ENCODE results near the gene UGT8.
"Not testable (repeated sequence)": the region's sequence is repeated elsewhere in the genome, so short reads cannot be mapped to it uniquely, and the experiment has no call there.

Gene UGT8

DNA sequence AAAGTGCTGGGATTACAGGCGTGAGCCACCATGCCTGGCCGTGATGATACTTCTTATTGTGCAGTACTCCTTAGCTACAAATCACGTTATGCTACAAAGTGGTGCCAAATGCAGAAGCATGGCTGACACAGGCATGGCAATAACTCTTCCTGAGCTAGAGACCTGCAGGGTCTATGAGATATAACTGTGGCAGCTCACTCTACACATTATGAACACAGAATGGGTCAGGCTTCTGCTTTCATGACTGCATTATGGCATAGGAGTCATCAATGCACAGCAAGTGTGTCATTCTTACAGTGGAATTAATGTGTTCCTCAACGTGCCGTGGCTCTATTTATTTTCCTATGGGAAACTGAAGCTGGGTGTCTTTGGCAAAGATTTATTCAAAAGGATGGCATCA lies 64.5 kb downstream of the UGT8 start:
- no peaks in the 10 kb centered on the region for H3K9me3 ChIP-seq (replicated peaks; ENCODE audit: low read length)
- no peak overlapping the region for H3K4me2 ChIP-seq (ENCODE audit: low read length)
- no peaks in the 10 kb centered on the region for H3K4me1 ChIP-seq (ENCODE audit: control insufficient read depth, insufficient read depth, low read length)
- no peak overlapping the region for H3K9ac ChIP-seq (ENCODE audit: low read depth, low read length)
- no peaks in the 10 kb centered on the region for H3K27me3 ChIP-seq (ENCODE audit: control insufficient read depth, insufficient read depth, low read length)
- H3K4me3 ChIP-seq (ENCODE audit: low read length): no peak overlapping the region
- no peaks in the 10 kb centered on the region for H3K36me3 ChIP-seq (ENCODE audit: insufficient read depth, low read length)

DNA sequence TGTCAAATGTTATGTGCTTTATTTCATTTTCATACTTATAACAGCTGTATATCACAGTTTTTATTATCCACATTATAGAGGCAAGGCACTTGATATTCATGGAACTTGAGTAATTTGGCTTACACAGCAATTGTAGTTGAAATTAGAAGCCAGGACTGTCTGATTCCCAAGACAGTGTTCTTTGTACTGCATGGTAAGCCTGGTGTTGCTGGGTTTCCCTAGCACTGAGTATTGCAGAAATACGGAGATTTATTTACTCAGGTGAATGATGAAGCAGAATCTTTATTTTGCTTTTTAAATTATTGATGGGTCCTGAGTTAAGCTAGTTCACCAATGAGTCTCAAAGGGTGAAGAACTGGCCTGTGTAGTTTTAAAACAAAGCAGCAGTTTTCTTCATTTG lies 70.0 kb downstream of the UGT8 start:
- no peak overlapping the region for H3K9ac ChIP-seq (ENCODE audit: low read depth, low read length)
- H3K36me3 ChIP-seq (ENCODE audit: insufficient read depth, low read length): no peaks in the 10 kb centered on the region
- no peak overlapping the region for H3K4me3 ChIP-seq (ENCODE audit: low read length)
- H3K27me3 ChIP-seq (ENCODE audit: control insufficient read depth, insufficient read depth, low read length): no peaks in the 10 kb centered on the region
- no peak overlapping the region for H3K4me2 ChIP-seq (ENCODE audit: low read length)
- no peaks in the 10 kb centered on the region for H3K9me3 ChIP-seq (replicated peaks; ENCODE audit: low read length)
- no peaks in the 10 kb centered on the region for H3K4me1 ChIP-seq (ENCODE audit: control insufficient read depth, insufficient read depth, low read length)

DNA sequence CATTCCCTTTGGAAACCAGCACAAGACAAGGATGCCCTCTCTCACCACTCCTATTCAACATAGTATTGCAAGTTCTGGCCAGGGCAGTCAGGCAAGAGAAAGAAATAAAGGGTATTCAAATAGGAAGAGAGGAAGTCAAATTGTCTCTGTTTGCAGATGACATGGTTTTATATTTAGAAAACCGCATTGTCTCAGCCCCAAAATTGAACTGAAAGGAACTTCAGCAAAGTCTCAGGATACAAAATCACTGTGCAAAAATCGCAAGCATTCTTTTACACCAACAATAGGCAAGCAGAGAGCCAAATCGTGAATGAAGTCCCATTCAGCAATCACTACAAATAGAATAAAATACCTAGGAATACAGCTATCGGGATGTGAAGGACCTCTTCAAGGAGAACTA lies 72.1 kb downstream of the UGT8 start:
- not testable (repeated sequence) for H3K4me3 ChIP-seq (ENCODE audit: low read length); H3K27me3 ChIP-seq (ENCODE audit: control insufficient read depth, insufficient read depth, low read length); H3K9ac ChIP-seq (ENCODE audit: low read depth, low read length); H3K36me3 ChIP-seq (ENCODE audit: insufficient read depth, low read length); H3K4me2 ChIP-seq (ENCODE audit: low read length); H3K9me3 ChIP-seq (replicated peaks; ENCODE audit: low read length); H3K4me1 ChIP-seq (ENCODE audit: control insufficient read depth, insufficient read depth, low read length)

DNA sequence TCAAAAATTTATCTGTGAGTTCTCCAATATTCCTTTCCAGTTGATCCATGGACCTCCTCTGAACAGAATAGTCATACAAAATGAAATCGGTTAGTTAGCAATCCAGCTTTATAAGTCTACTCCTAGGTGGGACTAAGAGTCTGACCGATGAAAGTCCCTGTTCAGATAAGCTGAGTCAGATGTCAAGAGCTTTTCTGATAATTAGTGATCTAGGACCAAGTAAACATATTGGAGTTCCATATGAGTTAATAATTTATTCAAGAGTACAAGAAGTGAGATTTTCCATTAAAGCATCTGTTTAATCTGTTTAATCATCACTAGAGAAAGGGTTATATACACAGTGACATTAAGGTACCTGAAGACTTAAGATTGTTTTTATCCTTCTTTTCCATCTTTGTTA lies 74.7 kb downstream of the UGT8 start:
- H3K27me3 ChIP-seq (ENCODE audit: control insufficient read depth, insufficient read depth, low read length): no peaks in the 10 kb centered on the region
- H3K4me1 ChIP-seq (ENCODE audit: control insufficient read depth, insufficient read depth, low read length): no peaks in the 10 kb centered on the region
- H3K4me3 ChIP-seq (ENCODE audit: low read length): no peak overlapping the region

DNA sequence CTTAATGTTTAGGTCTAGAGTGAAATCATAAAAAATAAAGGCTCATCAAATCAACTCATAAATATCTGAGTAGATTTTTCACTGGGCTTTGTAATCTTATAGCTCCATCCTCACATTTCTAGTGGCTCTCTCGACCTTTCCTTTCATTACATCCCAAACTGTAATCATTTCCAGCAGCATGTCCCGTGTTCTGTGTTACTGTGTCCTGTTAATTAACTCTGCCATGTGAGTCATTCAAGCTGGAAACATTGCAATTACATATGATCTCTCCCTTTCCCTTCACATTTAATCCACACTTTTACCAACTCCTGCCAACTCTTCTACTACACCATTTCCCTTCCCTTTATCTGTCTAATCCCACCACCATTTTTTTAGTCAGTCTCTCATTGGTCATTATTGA lies 75.5 kb downstream of the UGT8 start:
- Histone ChIP-seq H3K4me2 (ENCODE audit: low read length) (no peak overlapping the region), H3K27me3 (ENCODE audit: control insufficient read depth, insufficient read depth, low read length) (no peaks in the 10 kb centered on the region), H3K4me1 (ENCODE audit: control insufficient read depth, insufficient read depth, low read length) (no peaks in the 10 kb centered on the region), H3K9me3 (replicated peaks; ENCODE audit: low read length) (no peaks in the 10 kb centered on the region), H3K9ac (ENCODE audit: low read depth, low read length) (no peak overlapping the region), H3K4me3 (ENCODE audit: low read length) (no peak overlapping the region), H3K36me3 (ENCODE audit: insufficient read depth, low read length) (no peaks in the 10 kb centered on the region)

More for the DNA sequence above, 74.7 kb downstream of the UGT8 start:
- Histone ChIP-seq H3K9ac (ENCODE audit: low read depth, low read length) (no peak overlapping the region), H3K9me3 (replicated peaks; ENCODE audit: low read length) (no peaks in the 10 kb centered on the region), H3K4me2 (ENCODE audit: low read length) (no peak overlapping the region), H3K36me3 (ENCODE audit: insufficient read depth, low read length) (no peaks in the 10 kb centered on the region)

DNA sequence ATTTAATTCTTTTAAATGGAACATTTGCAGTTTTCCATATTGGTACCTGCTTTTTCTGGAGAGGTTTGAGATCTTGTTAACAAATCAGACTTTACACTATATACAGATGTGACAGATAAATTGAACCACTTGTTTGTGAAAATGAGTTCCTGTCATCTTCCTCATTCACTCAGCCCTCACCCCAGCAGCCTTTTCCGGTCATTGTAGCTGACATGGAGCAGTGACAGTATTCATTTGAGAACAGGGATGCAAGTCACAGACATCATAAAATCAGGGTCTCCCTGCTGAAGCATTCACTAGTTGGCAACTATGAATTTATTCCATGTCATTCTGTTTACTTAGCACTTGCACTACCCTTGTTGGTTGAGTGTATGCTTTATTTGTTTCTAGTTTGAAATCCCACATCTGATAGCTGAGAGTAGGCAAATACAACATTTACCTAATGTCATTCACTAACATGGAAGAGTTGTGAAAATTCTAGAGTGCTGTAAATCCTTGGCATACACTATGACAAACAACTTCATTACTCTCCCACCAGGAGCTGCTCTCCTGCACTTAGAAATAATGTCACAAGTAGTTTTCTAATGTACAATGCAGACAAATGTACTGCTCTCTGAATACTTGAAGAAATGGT lies 78.9 kb downstream of the UGT8 start:
- Histone ChIP-seq H3K4me1 (ENCODE audit: control insufficient read depth, insufficient read depth, low read length) (no peaks in the 10 kb centered on the region), H3K36me3 (ENCODE audit: insufficient read depth, low read length) (no peaks in the 10 kb centered on the region), H3K4me2 (ENCODE audit: low read length) (no peak overlapping the region), H3K9me3 (replicated peaks; ENCODE audit: low read length) (no peaks in the 10 kb centered on the region), H3K4me3 (ENCODE audit: low read length) (no peak overlapping the region), H3K27me3 (ENCODE audit: control insufficient read depth, insufficient read depth, low read length) (no peaks in the 10 kb centered on the region), H3K9ac (ENCODE audit: low read depth, low read length) (no peak overlapping the region)

DNA sequence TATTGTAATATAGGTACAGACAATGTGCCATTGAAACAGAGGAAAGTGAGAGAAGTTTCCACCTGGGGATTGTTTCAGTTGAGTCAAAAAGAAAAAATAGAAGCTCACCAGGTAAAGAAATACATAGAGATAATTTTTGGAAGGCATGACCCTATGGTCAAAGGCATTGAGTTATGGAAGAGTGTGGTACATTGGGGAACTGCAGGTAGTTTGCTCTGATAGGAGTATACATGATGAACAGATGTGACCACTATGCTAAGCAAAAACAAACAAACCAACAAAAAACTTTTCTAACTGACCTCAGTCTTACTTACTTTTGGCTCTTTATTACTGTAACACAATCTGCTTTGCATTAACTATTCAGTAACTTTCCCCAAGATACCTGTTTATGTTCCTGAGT lies 85.9 kb downstream of the UGT8 start:
- no peak overlapping the region for H3K4me3 ChIP-seq (ENCODE audit: low read length)
- no peak overlapping the region for H3K9ac ChIP-seq (ENCODE audit: low read depth, low read length)
- H3K9me3 ChIP-seq (replicated peaks; ENCODE audit: low read length): no peaks in the 10 kb centered on the region
- H3K27me3 ChIP-seq (ENCODE audit: control insufficient read depth, insufficient read depth, low read length): no peaks in the 10 kb centered on the region
- H3K4me2 ChIP-seq (ENCODE audit: low read length): no peak overlapping the region
- H3K4me1 ChIP-seq (ENCODE audit: control insufficient read depth, insufficient read depth, low read length): no peaks in the 10 kb centered on the region
- no peaks in the 10 kb centered on the region for H3K36me3 ChIP-seq (ENCODE audit: insufficient read depth, low read length)

DNA sequence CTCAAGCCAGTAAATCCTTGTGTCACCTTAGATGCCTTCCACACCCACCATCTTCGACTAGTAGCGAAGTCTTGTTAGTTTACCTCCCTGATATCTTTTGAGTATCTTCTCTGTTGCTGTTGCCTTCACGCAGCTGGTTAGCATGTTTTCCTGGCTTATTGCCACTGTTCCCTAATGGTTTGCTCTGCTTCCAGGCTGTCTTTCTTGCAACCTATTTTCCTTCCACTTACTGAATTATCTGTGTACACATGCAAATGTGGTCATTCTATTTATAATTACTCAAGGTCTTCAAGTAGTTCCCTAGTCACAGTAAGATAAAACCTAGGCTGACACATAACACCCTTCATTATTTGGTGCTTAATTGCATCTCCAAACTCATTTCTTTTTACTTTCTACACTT lies 89.5 kb downstream of the UGT8 start:
- Histone ChIP-seq H3K4me3 (ENCODE audit: low read length) (no peak overlapping the region), H3K36me3 (ENCODE audit: insufficient read depth, low read length) (no peaks in the 10 kb centered on the region), H3K9me3 (replicated peaks; ENCODE audit: low read length) (no peaks in the 10 kb centered on the region), H3K4me2 (ENCODE audit: low read length) (no peak overlapping the region), H3K4me1 (ENCODE audit: control insufficient read depth, insufficient read depth, low read length) (no peaks in the 10 kb centered on the region), H3K9ac (ENCODE audit: low read depth, low read length) (no peak overlapping the region), H3K27me3 (ENCODE audit: control insufficient read depth, insufficient read depth, low read length) (no peaks in the 10 kb centered on the region)

DNA sequence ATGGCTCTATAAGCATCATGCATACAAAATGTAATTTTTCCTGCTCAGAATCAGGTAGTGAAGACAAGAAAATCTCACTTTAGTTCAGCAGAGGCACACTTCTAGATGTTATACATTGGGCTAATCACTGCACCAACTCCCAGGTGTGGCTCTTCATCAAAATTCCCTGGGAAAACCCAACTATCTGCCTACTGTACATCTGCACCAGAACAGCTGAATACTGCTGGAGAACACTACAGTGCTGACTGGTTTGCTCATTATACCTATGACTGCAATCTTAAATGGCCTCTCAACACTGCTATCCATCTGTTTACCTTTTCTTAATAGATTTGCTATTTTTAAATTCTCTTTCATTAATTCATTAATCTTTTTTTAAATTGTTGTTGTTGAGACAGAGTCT lies 92.0 kb downstream of the UGT8 start:
- Histone ChIP-seq H3K9me3 (replicated peaks; ENCODE audit: low read length) (no peaks in the 10 kb centered on the region), H3K27me3 (ENCODE audit: control insufficient read depth, insufficient read depth, low read length) (no peaks in the 10 kb centered on the region), H3K9ac (ENCODE audit: low read depth, low read length) (no peak overlapping the region), H3K4me3 (ENCODE audit: low read length) (no peak overlapping the region), H3K4me2 (ENCODE audit: low read length) (no peak overlapping the region), H3K4me1 (ENCODE audit: control insufficient read depth, insufficient read depth, low read length) (no peaks in the 10 kb centered on the region), H3K36me3 (ENCODE audit: insufficient read depth, low read length) (no peaks in the 10 kb centered on the region)

DNA sequence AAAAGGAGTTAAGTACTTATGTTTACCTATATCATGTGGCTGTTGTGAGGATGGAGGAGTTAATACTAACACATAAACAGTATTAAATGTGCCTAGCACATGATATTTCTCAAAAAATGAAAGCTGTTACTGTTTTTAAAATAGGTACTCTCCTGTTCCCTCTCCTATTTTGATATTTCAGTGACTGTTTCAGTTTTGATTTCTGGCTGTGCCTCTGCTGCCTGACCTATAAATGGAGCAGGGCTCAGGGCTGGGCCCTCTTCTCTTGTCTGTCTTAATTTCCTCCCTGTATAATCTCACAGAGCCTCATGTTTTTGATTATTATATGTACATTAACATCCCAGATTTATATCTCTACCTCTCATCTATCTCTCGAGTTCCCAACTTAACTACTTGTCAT lies 93.3 kb downstream of the UGT8 start:
- H3K4me3 ChIP-seq (ENCODE audit: low read length): no peak overlapping the region
- no peak overlapping the region for H3K4me2 ChIP-seq (ENCODE audit: low read length)
- H3K4me1 ChIP-seq (ENCODE audit: control insufficient read depth, insufficient read depth, low read length): no peaks in the 10 kb centered on the region
- no peaks in the 10 kb centered on the region for H3K9me3 ChIP-seq (replicated peaks; ENCODE audit: low read length)
- no peak overlapping the region for H3K9ac ChIP-seq (ENCODE audit: low read depth, low read length)
- no peaks in the 10 kb centered on the region for H3K36me3 ChIP-seq (ENCODE audit: insufficient read depth, low read length)
- H3K27me3 ChIP-seq (ENCODE audit: control insufficient read depth, insufficient read depth, low read length): no peaks in the 10 kb centered on the region

DNA sequence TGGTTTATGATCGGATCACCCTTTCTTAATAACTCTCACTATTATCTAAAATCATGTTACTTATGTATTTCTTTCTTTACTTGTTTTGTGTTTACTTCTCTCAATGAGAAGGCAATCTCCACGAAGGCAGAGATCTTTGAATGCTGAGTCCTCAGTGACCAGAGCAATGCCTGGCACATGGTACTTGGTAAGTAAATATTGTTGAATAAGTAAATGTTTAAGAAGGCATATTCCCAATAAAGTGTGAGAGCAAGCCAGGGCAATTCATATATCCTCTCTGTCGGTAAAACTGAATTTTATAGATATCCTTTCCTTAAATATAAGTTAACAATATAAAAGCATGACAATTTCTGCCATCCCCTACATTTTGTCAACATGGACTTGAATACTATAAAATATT lies 94.4 kb downstream of the UGT8 start:
- H3K9me3 ChIP-seq (replicated peaks; ENCODE audit: low read length): no peaks in the 10 kb centered on the region
- H3K4me2 ChIP-seq (ENCODE audit: low read length): no peak overlapping the region
- no peak overlapping the region for H3K9ac ChIP-seq (ENCODE audit: low read depth, low read length)
- H3K27me3 ChIP-seq (ENCODE audit: control insufficient read depth, insufficient read depth, low read length): no peaks in the 10 kb centered on the region
- no peaks in the 10 kb centered on the region for H3K4me1 ChIP-seq (ENCODE audit: control insufficient read depth, insufficient read depth, low read length)
- H3K4me3 ChIP-seq (ENCODE audit: low read length): no peak overlapping the region
- no peaks in the 10 kb centered on the region for H3K36me3 ChIP-seq (ENCODE audit: insufficient read depth, low read length)

DNA sequence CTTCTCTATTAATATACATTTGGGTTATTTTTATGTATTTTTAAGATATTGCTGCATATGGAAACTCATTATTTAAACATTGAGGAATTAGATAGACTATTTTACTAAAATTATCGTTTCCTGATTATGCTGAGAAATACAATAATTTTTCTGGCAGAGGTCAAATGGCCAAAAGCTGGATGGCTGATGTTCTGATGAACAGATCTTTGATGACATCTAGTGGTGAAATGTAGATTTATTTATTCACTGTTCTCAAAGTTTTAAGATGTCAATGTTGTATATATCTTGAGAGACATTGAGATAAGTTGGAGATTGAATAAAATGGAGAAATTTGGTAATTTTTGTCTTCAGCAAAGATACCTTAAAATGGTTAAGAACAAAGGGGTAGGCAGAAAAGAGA lies 96.2 kb downstream of the UGT8 start:
- Histone ChIP-seq H3K36me3 (ENCODE audit: insufficient read depth, low read length) (no peaks in the 10 kb centered on the region), H3K4me3 (ENCODE audit: low read length) (no peak overlapping the region), H3K9me3 (replicated peaks; ENCODE audit: low read length) (no peaks in the 10 kb centered on the region), H3K4me2 (ENCODE audit: low read length) (no peak overlapping the region), H3K27me3 (ENCODE audit: control insufficient read depth, insufficient read depth, low read length) (no peaks in the 10 kb centered on the region), H3K9ac (ENCODE audit: low read depth, low read length) (no peak overlapping the region), H3K4me1 (ENCODE audit: control insufficient read depth, insufficient read depth, low read length) (no peaks in the 10 kb centered on the region)

All from skeletal muscle satellite cell (primary cell).